NB4 (cell line): ENCODE results near the gene MAML2.

Source experiments
- CTCF ChIP-seq: IDR thresholded peaks from one replicate; pipeline ENCODE4 v1.5.1; 2012; ENCODE audit warnings: low read depth, low read length
- MYC ChIP-seq: IDR thresholded peaks from 2 replicates; pipeline ENCODE4 v1.6.1; 2011; ENCODE audit warnings: low read depth, low read length

GRCh38 chr11:96263238-96263763 lies 79.7 kb downstream of the MAML2 start:
- TF ChIP-seq CTCF: no peak
- no peak for TF ChIP-seq MYC
